ENCODE results near the gene DSG4.

Gene DSG4

DNA sequence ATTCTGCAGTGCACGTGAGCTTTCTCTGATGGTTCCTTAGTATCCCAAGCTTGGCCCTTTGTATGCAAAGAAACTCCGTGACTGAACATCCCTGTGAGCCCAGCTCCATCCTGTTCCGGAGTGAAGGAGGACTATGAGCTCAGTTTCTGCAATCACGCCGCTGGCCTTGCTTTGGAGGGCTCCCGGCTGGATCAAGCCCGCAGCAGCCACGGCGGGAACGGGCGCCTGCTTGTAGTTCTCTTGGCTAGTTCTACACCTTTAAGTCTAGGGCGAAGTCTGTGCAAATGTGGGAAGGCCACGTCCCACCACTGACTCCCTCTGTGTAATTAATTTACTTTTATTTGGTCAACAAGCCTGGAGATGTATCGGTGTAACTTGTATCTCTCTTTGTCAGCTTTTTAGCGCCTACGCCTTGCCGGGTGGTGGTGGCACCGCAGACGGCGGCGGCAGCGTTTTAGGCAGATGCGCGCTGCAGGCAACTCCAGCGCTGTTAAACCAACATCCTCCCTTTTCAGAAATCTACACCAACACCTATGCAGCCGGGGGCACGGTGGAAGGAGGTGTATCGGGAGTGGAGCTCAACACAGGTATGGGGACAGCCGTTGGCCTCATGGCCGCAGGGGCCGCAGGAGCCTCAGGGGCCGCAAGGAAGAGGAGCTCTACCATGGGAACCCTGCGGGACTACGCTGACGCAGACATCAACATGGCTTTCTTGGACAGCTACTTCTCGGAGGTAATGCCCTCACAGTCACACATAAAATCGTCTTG lies 34.3 kb downstream of the DSG4 start:
- no peak for DNase-seq

DNA sequence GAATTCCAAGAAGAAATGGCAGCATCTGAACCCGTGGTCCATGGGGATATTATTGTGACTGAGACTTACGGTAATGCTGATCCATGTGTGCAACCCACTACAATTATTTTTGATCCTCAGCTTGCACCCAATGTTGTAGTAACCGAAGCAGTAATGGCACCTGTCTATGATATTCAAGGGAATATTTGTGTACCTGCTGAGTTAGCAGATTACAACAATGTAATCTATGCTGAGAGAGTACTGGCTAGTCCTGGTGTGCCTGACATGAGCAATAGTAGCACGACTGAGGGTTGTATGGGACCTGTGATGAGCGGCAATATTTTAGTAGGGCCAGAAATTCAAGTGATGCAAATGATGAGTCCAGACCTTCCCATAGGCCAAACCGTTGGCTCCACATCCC lies 36.6 kb downstream of the DSG4 start:
- no peak for DNase-seq

DNA sequence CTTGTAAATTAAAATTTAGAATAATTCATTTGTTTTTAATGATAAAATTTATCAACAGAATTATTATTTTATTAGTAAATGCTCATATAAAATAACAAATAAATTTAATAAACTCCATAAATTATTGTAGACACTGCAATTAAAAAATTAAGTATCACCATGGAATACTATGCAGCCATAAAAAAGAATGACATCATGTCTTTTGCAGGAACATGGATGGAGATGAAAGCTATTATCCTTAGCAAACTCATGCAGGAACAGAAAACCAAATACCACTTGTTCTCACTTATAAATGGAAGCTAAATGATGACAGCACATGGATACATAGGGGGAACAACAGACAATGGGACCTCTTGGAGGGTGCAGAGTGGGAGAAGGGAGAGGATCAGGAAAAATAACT lies 41.3 kb downstream of the DSG4 start:
- no peak for DNase-seq

DNA sequence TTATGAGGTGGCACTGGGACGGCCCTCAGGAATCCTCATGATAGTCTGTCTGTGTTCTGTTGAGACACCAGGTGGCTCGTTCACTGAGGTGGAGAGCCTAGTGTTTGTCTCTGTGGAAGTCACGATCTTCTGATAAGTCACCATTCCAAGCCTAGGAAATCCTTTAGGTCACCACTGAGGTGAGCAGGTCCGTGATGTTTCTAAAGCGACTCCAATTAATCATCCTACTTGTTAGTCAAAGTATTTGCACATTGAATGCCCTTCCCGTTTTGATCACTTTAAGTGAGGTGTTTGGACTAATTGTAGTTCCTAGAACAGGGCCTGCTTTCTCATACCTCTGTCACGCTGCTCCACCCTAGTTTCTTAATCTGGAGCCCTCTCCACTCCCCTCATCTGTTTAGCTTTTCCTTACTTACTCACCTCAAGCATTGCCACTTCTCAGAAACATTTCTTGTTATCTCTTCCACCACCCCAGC lies 42.9 kb downstream of the DSG4 start:
- no peak for DNase-seq

DNA sequence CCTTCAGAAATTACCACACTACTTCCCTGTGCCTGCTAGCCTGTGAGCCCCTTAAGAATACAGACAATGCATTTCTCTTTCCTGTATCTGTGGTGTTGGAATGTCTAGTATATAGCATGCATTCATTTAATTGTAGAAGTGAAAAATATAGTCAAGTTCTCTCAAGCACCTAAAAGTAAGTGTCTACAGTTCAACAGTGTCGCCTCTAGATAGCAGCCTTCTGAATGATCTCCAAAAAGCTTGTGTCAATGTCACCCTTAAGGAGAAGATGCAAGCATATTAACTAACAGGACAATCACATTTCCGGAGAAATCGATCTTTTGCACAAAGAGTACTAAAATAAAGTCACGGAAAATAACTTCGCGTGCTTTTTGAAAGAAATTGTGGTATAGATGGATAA lies 43.5 kb downstream of the DSG4 start:
- no peak for DNase-seq

DNA sequence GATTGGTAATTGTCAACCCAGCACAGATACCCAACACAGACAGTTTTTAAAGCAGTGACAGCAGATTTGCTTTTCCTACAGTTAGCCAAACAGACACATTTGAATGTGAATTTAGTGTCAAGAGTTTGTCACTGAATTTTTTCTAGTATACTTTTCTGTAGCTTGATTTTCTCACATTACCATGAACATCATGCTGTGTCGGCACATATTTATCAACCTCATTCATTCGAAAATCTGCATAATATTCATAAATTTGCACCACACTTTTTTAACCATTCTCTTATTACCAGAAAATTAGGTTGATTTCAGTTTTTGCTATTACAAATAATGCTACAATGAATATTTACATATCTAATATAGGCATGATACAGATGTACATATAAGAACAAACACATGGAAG lies 43.9 kb downstream of the DSG4 start:
- no peak for DNase-seq

DNA sequence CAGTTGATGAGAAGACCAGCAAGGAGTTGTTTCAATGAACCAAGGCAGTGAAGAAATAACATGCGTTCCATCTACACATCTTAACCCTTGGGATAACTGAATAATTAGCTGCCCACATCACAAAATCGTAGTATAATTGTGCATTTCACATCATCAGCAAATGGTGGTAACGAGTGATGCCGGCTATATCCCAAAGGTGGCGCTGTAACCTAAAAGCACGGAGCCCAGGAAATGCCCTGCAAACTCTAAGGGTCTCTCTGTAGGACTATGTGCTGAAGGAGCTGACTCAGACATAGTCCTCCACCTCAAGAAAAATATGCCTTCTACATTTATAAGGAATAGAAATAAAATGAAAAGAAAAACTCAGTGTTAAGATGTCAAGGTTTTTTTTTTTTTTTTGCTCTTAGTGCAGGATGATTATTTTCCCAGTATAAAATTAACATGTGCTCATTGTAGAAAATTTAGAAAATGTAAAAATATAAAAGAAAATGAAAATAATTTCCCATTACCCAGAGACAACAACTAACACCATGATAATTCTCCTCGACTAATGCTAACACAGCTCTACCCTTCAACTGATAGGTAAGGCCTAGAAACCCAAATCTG lies 47.9 kb downstream of the DSG4 start:
- DNase-seq: no peak

DNA sequence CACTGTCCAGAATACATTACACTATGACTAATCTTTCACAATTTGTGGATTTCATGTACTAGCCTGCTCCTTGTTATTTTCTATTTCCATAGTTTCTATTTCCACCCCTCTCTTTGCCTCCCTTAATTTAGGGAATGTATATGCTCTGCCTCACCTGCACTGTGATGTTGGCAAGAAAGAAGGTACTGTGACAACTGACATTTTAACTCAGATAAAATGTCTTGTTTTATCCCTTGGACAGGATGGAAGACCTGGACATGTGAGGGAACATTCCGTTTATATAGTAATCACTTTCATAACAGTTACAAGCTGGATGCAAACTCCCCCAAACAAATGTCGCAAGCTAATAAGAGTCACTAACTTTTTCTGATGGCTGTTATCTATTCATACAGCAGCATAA lies 49.4 kb downstream of the DSG4 start:
- no peak for DNase-seq

DNA sequence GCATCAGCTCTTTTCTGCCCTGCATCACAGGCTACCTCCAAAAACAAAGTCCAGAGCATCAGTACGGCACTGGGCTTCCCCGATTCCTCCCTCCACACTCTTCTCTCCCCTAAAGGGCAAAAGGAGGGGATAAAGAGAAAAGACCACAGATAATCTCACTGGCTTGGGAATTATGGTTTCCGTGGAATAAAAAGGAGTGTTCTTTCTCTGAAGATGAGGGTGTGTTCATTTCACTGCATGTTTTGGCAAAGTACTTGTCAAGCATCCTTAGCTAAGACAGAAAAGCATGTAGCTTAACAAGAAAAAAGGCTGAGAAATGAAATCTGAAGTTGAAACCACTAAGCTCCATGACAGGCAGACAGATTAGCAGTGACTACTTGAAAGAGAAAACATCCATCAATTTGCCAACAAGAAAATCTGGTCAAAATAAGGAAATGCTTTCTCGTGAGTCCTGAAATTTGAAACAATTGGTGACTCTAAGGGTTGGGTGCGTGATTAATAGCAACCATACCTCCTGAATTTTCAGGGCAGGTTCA lies 50.4 kb downstream of the DSG4 start:
- DNase-seq: no peak

DNA sequence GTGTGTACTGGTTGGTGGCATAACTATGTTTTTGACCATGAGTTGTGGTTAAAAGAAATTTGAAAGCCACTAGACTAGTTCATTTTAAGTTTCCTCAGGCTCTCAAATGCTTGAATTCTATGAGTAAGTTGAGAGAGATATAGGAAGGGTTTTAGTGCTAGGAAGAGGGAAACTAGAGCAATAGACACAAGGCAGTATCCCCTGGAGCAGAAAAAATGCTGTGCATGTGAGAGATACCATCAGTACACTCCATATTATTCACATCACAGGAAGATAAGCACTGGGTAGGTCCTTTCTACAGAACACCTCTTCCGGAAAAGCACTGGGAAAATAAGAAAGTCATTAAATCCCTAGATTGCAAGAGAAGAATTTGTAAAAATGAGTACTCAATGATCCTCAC lies 51.6 kb downstream of the DSG4 start:
- DNase-seq: no peak

DNA sequence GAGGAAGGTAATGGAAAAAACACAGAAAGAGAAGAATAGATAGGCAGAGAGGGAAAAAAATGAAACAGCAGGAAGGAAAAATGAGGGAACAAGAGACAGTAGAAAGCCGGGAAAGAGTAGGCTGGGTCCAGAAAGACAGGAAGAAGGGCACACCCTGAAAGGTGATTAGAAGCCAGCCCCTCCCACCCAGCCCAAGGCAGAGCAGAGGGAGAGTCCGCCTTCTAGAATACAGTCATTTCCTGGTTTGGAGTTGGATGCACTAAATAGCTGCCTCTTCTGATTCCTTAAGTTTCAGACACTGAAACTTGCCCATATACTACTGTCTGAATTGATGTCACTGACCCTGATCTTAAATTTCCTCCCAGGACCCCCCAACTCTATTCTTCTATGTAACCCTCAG lies 53.0 kb downstream of the DSG4 start:
- DNase-seq: no peak

DNA sequence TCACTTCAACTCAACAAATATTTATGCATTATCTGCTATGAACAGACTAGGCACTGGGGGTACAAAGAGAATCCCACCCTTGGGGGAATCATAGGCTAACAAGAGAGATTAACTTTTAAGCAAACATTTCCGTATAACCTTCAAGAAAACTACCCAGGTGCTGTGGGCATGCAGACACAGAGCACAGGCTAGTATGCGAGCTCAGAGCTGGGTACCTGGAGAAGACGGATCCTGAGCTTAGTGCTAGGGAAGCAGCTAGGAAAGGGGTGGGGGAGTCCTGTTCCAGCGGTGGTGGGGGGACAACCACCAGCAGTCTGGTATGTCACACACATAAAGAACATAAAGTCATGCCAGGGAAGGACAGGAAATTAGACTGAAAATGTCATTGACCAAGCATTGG lies 53.5 kb downstream of the DSG4 start:
- DNase-seq: no peak

DNA sequence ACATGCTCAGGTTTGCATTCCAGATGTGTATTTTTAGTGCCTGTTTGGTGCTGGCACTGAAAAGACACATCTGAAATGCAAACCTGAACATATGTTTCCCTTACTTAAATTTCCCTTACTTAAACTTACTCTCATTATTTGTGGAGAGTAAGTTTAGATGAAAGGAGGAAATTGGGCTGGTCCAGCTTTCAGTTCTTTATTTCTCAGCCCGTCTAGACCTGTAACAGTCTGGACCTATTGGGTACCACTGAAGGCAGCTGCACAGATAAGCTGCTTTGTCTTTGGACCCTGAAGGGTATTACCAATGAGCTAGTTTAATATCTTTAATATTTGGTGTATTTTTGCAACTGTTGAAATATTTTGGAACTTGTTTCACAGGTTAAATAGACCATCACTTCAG lies 54.0 kb downstream of the DSG4 start:
- DNase-seq: no peak

DNA sequence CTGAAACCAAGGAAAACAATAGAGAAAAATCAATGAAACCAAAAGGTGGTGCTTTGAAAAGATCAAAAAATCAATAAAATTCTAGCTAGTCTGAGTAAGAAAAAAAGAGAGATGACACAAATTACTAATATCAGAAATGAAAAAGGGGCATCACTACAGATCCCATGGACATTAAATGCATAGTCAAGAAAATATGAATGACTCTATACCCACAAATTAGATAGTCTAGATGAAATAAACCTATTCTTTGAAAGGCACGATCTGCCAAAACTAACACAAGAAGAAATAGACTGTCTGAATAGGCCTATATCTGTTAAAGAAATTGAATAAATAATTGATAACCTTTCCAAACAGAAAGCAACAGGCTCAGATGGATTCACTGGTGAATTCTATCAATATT lies 55.7 kb downstream of the DSG4 start:
- no peak for DNase-seq

DNA sequence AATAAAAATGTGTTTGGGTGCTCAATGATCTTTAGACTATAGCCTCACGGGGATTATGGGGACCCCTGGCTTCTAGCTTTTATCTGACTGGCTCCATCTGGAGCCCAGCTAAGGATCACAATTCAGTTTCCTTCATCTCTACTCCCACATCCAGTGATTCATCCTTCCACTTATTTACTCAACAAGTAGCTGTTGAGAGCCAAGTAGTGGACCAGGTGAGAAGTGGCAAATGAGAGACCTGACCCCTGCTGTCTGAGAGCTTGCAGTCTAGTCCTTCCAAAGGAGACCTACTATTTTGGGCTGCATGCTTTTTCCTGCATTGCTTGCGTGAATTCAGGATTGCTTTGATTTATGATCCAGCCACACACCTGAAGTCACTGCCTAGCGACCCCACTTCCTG lies 60.2 kb downstream of the DSG4 start:
- DNase-seq: no peak

DNA sequence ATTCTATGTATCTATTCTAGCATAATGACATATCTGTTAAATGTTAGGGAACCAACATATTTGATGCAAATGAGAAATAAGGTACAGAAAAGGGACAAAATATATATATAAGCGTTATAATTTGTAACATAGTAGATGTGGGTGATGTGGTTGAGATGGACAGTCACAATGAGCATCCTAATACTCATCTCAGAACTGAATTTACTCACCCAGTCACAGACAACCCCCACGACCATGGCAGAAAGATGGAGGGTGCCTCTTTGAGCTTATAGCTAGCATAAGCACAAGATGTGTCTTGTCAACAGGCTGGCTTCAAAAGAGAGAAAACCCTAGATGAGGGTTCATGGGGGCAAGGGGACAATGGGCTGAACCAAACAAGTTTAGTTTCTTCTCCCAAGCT lies 61.8 kb downstream of the DSG4 start:
- no peak for DNase-seq

DNA sequence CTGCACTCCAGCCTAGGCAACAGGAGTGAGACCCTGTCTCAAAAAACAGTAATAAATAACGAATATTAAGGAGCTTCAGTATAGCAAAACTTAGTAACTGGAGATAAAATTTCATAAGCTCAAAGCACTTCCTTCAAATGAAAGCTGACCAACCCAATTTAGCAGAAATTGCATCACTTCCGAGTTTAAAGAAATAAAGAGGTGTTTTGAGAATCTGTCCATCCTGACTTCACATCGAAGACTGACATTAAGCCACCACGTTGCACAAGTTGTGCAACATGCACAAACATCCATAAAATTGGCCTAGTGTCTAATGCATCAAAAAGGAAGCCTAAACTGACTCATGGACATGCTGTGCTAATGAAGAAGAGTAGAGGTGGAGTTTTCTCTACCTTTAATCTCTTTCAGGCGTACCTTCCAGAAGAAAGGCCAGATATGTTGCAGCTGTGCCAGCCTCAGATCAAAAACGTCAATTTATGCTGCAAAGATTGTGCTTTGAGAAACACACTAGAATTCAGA lies 63.3 kb downstream of the DSG4 start:
- DNase-seq: no peak

DNA sequence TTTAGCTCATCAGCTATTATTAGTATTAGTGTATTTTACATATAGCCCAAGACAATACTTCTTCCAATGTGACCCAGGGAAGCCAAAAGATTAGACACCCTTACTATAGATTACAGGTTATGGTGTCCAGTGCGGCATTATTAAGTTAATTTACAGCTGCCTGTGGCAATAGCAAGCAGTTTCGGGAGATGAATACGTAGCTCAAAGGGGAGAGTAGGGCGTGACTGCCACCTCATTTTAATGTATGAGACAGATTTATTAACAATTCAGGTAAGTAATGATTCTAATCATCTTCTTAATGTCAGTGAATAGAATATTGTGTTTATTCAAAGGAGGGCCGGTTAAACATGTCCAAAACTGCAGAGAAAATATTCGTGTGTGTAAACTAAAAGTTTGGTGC lies 64.2 kb downstream of the DSG4 start:
- DNase-seq: no peak

DNA sequence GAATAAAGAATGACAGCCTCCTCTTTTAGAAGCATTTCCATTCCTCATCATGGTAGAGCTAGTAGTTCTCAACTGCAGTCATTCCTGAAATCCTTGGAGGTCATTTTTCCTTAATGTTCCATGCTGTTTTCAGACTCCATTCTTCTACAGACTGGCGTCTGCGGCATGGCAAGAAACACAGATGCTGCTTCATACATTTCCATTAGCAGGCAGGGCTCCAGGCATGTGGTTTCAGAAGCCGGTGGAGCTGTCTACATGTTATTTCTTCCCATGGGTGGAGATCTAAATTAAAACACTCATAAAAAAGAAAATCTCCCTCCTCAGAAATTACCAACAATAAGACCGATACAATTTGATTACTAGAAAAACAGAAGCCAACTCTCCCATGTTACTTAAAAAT lies 64.9 kb downstream of the DSG4 start:
- DNase-seq: no peak

DNA sequence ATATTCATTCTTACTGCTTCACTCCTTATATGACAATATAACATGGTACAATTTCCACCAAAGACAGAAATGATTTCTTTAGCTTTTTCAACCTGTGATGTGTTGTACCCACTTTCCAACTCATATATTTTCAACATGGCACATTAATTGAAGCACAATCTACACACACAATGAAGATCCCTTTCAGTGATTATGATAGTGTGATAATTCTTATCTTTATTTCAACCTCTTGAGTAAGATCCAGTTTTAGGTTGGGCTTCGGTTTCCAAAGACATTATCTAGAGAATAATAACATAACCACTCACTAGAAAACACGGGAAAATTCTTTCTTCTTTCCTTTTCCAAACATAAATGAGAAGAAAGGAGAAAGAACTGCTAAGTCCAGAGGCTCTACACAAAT lies 67.6 kb downstream of the DSG4 start:
- DNase-seq: no peak

DNA sequence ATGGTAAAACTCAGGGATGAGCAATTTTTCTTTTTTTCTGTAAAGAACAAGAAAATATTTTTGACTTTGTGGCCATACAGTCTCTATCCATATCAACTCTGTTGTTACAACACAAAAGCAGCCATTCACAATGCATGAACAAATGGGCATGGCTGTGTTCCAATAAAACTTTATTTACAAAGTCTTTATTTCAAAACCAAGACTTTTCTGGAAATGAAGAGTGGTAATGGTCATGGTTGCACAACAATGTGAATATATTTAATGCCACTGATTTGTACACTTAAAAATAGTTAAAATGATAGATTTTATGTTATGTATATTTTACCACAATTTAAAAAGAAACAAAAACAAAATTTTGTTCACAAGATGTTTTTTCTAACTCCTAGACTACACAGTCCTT lies 69.3 kb downstream of the DSG4 start:
- DNase-seq: no peak

DNA sequence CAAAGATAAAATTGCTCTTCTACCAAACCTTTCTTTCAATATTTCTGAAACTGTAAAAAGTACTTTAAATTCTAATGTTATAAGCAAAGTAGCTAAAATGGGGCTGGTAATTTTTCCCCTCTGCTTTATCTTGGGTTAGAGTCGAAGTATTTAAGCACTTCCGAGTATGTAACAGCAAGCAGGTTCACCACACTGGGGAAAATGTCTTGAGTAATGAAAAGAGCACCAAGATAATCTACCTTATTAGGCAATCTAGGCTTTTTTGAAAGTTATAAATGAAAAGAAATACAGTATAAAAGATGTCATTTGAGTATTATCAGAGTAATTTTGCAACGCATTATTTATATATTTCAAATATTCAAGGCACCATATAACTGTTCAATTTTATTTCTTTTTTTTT lies 70.3 kb downstream of the DSG4 start:
- no peak for DNase-seq

DNA sequence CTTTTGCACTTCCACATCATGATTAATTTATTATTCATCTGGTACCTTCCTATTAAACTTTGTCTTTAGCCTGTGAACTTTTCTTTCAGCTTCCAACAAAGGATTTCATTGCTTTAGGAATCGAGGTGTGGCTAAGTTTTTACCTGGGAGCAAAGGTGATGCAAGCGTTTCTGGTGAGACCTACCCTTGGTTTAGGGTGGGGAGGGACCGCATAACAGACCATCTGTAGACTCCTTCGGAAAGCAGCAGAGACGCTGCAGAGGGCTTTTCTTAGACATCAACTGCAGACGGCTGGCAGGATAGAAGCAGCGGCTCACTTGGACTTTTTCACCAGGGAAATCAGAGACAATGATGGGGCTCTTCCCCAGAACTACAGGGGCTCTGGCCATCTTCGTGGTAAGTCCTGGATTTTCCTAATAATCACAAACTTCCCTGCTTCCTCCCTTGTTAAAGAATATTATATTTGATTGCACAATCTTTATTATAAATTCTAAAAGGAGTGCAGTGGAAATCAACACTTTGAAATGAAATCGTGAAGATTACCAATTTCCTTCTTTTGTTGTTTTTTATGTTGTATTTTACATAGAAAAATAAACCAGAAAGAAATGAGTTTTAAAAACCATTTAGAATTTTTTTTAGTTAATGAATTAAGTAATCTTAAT lies 71.1 kb downstream of the DSG4 start, which contains the start of gene DSG3:
DSG3 (plus strand) TSS at position 212 of the 662 bp plus-strand sequence; CDS start at position 349, 137 bp downstream.
- DNase-seq: no peak

DNA sequence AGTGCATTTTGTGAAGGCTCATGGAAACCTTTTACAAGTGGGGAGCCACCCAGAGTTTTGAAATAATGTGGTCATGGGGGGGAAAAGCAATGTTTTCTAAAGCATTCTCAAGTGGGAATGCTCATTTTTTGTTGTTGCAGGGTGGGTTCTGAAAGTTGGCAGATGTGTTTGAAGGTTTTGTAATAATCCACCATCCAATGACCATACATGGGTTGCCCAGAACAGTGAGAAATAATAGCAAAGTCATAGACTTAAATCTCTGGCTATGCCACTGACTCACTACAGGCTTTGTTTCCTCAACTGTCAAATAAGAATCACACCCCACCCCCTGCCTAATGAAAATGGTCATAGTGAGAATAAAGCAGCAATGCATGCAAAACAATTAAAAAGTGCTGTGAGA lies 73.8 kb downstream of the DSG4 start:
- DNase-seq: no peak
